CD4-positive, alpha-beta T cell treated with Interleukin-1 beta for 1 hour (primary cell): Measurements from ENCODE around the gene NAB1.
"Not testable (repeated sequence)": the region's sequence is repeated elsewhere in the genome, so short reads cannot be mapped to it uniquely, and the experiment has no call there.

Experiments
- DNase-seq, 2 donors: peaks; one replicate each; pipeline ENCODE4 v3.0.0-alpha.2; 2020 to 2022

NAB1 gene, protein sequence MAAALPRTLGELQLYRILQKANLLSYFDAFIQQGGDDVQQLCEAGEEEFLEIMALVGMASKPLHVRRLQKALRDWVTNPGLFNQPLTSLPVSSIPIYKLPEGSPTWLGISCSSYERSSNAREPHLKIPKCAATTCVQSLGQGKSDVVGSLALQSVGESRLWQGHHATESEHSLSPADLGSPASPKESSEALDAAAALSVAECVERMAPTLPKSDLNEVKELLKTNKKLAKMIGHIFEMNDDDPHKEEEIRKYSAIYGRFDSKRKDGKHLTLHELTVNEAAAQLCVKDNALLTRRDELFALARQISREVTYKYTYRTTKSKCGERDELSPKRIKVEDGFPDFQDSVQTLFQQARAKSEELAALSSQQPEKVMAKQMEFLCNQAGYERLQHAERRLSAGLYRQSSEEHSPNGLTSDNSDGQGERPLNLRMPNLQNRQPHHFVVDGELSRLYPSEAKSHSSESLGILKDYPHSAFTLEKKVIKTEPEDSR

DNA sequence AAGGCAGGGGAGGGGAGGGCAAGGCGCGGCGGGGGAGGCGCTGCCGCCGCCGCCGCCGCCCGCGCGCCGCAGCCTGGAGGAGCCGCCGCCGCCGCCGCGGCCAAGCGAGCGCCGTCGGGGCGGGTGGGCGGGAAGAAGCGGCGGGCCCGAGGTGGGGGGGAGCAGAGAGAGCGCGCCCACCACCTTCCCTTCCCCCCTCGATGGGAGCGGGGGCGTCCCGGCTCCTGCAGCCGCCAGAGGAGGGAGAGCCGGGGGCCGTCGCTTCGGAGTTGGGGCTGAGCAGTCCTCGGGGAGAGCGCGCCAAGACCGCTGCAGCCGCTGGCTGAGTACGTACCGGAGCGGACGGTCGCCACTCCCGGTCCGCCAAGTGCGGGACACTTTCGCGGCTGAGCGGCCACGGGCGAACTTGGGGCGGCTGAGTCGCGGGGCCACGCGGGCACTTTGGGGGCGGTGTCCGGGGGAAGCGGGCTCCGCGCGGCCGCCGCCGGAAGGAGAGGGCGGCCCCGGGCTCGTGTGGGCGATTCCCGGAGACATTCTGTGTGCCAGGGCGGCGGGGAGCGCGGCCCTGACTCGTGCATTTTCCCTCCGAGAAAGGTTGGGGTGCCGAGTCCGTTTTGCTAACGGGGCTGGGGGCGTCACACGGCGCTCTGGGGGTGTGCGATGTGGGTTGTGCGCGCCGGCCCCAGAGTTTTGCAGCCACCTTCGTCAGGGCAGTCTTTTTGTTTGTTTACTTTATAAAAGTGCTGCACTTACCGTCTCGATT is at the start of gene NAB1:
TSS of gene NAB1 (plus strand) at position 49 of the 763 bp plus-strand sequence. CDS start 10,094 bp downstream, outside the sequence.
- peak; percentile 52 to 60 for DNase-seq

DNA sequence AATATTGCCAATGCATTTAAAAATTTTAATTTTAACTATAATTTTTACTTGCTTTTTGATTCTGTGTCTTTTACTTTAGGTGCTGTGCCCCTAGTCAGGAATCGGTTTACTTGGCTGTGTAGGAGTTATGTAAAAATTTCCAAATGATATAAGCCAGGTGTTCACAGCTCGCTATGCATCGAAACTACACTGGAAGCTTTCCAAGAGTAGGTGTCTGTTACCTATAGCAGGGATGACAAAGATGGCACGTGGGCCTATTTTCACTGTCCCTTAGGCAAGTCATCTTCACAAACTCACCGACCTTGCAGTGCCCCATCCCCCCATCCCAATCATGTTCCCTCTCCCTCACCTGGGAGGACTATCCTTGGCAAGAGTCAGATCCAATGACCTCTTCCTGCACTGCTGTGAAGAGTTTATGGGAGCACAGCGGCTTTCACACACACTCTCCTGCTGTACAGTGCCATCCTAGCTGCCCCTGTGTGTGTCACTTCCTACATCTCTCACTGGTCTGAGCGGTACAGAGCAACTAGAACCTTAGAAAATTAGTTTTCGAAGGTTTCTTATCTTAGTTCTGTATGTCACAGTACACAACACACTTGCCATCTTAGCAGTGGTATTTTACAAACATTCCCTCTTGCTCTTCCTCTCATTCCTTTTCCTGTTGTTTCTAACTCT is 49.2 kb upstream of the NAB1 start:
- DNase-seq = no peak

DNA sequence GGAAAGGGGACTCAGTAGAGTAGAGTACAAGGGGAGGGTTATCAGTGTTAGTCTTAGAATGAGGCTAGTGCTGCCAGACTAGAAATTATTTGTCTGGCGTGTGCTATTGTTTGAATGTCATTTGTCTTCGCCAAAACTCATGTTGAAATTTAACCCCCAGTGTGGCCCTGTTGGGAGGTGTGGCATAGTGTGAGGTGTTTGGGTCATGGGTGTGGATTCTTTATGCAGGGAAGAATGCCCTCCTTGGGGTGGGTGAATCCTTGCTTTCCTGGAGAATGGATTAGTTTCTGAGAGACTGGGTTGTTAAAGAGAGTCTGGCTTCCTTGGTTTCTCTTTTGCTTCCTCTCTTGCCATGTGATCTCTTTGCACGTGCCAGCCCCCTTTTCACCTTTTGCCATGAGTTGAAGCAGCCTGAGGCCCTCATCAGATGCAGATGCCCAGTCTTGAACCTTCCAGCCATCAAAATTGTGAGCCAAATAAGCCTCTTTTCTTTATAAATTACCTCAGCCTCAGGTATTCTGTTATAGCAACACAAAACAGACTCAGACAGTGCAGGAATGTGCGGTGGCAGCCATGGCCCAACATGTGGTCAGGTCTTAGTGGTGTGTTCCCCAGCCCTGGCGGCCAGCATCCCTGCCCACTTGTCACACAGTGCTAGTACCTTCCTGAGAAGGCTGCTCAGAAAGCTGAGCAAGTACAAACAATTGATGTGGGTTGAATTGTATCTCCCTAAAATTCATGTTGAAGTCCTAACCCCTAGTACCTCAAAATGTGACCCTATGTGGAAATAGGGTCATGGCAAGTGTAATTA is 48.4 kb upstream of the NAB1 start:
- no peak for DNase-seq

DNA sequence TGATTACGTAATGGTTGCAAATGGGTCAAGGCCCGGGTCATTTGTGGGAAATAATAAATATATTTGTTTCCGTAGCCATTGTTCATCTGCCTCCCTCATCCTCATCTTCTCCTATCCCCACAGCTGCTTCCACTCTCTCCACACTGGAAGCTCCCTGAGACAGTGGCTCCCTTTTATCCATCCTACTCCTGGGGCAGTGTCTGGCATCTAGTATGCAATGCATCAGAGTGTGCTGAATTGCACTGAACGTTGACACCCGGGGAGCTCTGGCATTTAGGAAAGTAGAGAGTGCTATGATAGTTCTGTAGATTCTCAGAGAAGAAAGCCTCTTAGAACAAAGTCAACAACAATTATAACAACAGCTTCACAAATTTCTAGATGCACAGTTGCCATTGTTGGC is 45.5 kb upstream of the NAB1 start:
- DNase-seq = no peak

DNA sequence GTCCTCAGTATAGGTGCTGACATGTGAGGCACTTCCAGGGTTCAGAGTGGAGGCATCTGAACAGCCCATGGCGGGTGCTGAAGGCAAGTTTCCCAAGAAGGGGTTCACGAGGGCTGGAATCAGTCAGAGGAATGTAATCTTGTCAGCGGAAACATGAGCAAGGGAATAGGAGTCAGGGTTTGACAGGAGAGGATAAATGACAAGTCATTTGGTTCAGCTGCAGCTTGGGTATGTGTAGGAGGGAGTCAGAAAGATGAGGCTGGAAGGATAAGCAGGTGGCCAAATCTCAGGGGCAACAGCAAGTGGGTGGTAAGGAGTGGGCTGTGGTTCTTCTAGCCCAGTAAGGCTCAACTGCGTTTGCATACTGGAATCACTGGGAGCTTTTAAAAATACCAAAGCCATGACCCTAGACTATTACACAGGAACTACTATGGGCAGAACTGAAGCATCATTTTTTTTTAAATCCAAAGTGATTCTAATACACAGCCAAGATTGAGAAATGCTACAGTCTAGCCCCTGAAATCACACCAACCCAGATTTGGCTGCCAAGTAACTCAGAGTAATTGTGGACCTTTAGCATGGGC is 41.8 kb upstream of the NAB1 start:
- no peak for DNase-seq

DNA sequence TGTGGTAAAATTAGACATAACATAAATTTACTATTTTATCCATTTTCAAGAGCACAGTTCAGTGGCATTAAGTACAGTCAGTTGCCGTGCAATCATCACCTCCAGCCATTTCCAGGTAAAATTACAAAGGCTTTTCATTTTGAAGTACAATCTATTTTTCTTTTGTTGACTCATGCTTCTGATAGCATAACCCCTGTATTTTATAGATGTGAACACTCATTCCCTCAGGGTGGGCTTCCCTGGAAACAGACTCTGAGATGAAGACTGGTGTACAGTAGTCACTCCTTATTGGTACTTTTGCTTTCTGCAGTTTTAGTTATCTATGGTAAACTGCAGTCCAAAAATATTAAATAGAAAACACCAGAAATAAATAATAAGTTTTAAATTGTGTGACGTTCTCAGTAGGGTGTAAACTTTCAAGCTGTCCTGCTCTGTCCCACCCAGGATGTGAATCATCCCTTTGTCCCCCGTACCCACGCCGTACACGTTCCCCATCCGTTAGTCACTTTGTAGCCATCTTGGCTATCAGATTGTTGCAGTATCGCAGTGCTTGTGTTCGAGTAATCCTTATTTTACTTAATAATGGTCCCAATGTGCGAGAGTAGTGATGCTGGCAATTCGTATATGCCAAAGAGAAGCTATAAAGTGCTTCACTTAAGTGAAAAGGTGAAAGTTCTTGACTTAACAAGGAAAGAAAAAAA is 41.1 kb upstream of the NAB1 start:
- DNase-seq = no peak

DNA sequence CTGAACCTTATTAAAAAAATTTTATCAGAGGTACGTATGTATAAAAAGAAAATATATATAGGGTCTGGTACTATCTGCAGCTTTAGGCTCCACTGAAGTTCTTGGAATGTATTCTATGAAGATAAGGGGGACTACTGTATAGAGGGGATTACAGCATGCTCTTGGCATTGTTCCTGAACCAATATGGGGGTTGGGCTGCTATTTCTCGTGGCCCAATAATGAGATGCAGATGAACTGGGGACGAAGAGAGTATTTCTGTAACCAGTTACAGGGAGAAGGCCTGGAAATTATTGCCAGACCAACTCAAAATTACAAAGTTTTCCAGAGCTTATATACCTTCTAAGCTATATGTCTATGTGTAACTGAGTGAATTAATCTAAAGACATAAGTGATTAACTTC is 40.0 kb upstream of the NAB1 start:
- DNase-seq = not testable (repeated sequence)

DNA sequence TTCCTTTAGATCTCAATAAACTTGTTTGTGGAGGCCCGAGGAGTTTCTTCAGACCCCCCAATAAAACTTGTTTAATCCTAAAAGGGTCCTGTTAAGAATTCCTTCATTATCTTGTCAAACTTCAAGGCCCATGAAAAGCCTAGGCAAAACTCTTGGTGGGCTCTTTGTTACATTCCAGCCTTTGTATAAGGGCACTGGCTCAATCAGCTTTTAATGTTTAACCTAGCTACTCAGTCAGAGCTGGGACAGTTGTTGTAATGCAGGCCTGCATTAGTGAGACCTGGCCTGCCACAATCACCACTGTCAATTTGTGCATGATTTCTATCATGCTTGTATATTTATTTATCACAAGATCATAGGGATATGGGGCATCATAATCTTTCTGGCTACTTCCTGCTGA is 39.5 kb upstream of the NAB1 start:
- not testable (repeated sequence) for DNase-seq

DNA sequence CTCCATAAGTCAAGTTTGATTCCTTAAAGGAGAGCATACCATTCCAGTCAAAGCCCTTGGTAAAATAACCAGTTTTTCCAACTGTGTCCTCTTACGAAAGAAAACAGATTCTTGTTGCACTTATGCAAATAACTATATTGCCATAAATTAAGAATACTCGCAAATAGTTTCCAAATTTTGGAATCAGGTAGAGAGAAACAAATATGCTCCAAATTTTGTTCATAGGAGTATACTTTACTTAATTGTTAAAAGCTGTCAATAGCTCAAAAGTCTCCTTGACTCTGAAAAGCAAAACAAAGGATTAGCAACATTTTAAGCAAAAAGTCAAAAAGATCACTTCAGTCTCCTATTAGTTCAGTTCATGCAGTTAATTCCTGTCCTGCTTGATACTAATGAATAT is 38.4 kb upstream of the NAB1 start:
- not testable (repeated sequence) for DNase-seq

DNA sequence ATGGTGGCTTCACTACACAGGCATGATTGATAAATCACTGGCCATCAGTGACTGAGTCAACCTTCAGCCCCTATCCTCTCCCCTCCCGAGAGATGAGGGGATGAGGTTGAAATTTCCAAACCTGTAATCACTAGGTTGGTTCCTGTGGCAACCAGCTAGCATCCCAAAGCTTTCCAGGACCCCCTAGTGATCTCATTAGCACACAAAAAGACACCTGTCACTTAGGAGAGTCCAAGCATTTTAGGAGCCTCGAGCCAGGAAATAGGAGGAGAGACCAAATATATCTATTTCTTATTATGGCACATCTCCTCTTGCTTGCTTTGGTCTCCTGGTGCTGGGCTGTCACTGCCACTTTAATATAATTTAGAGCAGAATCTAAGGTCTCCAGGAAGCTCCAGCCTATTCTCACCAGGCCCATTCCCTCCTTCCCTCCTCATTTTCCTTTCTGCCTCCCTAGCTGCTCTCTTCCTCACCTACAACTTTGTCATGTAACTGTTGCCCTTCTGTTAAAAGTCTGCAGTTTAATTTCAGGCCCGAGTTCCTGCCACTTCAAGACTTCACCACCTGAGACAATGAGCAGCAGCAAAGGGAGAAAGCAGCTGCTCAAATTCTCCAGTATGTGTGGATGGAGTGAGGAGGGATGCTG is 33.2 kb upstream of the NAB1 start:
- no peak for DNase-seq

DNA sequence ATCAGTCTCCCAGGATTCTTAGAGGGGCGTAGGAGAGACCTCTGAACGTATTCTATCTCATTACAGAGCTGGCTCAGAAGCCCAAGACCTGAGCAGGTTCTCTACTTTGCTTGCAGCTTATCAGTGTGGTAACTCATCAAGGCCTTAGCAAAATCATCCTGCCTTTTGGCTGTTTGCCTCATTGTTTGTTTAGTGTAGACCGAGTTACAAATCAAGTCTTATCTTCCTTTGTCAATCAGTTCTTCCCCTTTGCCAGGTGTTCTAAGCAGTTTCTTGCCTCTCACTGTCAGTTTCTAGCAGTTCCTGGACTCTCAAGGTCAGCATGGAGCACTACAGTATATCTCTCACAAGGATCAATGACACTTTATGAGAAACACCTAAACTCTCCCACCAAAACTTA is 30.9 kb upstream of the NAB1 start:
- no peak for DNase-seq

DNA sequence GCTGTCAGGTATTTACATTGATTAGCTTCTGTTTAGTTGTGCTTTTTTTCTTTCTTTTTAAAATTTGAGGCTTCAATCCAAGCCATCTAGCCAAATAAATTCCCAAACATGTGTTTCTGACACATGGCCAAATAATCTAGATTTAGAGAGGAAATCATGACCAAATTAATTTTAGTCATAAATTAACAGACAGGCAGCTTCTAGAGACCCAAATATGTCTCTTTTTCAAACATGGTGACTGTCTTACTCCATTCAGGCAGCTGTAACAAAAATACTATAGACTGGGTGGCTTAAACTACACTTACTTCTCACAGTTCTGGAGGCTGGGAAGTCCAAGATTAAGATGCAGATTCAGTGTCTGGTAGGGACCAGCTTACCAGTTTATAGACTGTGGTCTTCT is 23.2 kb upstream of the NAB1 start:
- no peak for DNase-seq

DNA sequence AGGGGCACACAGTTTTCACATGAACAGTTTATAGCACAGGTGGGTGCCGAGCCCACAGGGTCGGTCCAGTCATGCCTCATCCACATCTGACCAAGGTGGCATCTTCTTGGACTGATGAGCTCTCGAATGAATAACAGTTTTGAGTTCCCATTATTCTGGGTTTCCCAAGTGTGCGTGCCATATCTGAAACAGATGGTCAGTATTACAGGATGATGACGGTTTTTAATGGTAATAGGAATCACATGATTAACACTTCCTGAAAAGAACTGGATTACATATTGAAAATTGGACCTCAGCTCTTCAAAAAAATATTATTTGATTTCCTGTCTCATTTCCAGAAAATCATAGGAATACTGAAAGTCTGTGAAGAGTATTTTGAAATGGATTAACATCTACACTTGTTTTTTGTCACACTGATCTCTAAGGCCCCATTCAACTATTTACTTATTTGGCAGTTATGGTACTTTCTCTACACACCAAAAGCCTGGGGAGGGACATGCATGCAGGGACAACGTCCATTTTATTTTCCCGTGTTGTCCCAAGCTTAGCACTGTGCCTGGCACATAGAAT is 22.2 kb upstream of the NAB1 start:
- DNase-seq = no peak

DNA sequence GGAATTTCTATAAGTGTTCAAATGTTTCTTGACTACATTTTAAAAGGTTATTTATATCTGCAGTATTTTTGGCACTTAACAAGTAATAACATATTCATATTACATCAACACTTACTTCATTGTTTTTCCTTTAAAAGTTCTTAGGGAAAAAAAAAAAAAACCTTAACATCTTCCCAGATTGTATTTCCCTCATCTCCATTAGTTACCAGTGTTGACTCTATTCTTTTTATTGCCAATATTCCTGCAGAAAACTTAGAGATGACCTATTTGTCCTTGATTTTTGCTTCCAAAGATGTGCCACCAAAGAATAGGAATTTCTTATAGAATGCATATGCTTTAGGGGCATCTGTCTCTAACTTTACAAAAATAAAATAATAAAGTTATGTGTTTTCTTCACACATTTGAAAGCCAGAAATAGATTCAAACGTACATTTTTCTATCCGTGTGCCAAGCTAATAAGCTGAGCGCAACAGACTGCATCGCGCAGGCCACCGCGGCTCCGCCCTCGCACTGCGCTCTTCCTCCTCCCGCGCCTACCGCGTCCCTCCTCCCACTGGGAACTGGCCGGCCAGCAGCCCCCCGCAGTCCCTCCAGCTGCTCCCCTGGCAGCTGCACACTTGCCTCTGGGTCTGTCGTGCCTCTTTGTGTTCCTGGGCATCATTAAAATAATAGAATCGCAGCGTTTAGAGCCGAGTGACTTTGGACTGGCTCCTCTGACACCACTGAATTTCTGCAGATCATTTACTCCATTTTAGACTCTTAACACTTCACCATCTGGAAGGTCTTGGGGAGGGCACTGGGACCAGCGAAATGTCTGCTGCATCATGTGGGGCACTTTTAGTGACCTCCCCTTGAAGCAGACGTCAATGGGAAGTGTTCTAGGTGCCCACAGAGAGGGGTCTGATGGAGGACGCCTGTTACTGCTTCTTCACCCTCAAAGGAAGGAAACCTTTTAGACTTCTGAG is 21.2 kb upstream of the NAB1 start:
- DNase-seq = peak in 1 of 2 donors; percentile 8

DNA sequence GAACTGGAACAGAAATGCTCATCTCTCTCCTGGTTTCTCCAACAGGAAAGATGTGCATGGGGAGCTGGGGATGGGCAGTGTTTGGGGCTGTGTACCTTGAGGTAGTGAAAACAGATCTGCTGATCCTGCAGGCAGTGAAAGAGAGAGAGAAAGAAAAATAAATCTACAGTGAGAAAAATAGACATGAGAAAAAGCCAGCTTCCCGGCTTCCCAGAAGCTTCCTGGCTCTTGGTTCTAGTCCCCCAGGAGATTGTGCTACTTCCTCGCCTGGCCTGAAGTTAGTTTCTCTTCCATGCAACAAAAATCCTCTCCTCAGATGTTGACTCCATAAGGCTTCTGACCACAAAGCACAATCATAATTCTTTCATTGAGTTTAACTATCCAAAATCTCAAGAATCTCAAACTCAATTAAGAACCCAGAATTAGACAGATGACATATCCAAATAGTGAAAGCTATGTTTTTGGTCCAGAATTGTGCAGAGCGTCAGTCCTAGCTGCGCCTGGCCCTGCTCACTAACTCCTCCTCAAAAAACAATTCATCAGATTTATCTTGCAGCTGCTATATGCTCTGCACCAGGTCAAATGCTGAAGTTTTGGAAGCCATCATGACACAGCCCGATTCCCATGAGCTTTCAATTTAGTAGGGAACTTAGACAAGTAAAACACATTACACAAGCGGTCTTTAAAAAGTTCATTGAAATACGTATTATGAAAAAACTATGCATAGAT is 20.1 kb upstream of the NAB1 start:
- DNase-seq = no peak

DNA sequence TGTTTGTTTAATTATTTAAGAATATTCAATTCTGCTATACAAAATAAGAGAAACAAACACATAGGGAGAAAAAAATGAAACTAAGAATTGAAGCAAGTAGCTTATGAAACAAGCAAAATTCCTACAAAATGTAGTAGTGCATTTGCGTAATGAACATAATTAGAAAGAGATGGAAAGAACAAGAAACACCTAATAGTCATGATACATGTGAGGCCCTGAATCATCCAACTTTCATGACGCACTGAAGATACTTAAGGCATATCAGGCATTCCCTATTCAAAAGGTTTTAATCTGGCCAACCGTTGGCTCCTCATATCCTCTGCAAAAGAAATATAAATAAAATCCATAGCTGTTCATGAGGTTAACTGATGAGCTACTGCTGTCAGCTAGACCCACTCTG is 14.5 kb upstream of the NAB1 start:
- no peak for DNase-seq

DNA sequence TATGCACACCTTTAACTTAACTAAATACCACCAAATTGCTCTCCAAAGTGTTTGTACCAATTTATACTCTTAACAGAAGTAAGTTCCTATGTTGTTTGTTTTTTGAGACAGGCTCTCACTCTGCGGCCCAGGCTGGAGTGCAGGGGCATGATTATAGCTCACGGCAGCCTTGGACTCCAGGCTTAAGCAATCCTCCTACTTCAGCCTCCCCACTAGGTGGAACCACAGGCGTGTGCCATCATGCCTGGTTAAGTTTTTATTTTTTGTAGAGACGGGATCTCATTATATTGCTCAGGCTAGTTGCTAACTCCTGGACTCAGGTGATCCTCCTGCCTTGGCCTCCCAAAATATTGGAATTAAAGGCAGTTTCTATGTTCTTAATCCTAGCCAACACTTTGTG is 13.1 kb upstream of the NAB1 start:
- peak in 1 of 2 donors; percentile 17 for DNase-seq

DNA sequence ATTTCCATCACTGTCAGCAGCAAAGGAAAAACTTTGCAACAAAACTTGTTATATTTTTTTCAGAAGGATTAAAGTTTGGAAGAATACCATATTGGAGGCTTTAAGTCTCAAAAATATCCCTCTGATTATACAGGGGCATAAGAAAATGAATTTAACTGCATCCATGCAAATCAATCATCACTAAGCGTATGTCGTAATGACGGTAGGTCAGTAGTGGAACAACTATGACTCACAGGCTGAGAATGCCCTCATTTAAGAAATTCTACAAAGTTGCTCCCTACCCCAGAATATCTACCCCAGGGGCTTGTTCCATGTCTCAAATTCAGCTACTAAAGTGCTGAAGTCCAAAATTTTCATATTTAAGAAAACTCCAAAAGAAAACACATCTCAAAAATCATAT is 12.5 kb upstream of the NAB1 start:
- DNase-seq = no peak

DNA sequence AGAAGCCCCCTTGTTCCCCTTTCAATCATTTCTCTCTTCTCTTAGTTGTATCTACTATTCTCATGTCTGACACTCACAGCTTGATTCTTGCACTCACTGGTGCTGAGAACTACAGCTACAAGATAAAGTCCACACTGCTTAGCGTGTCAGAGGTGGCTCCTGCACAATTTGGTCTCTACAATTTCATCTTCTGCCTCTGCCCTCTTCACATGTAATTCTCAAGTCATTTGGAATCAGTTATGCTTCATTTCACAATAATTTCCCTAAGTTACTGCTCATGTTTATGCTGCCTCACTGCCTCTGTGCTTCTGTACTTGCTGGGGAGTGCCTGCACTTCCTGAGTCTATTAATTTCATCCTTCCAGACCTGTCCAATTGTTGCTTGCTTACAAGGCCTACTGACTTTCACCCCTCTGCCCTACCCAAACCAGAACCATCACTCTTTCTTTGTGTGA is 11.6 kb upstream of the NAB1 start:
- no peak for DNase-seq
